Testis (tissue), 2 donors: ENCODE results near the gene RBL2.
"Not testable (repeated sequence)": the region's sequence is repeated elsewhere in the genome, so short reads cannot be mapped to it uniquely, and the experiment has no call there.

ENCODE experiments used
- CTCF ChIP-seq, 3 experiments: fragments of 450-650 bp in 2 of 3; fragments of 200-600 bp in 1 of 3; sonication (generic) in 1 of 3; IDR thresholded peaks; one replicate each; pipeline ENCODE4 v1.5.1; 2016 to 2019; ENCODE audit warnings: antibody characterized with exemption in 3 of 3, mild to moderate bottlenecking in 2 of 3, moderate library complexity in 1 of 3
- POLR2A ChIP-seq: fragments of 450-650 bp; IDR thresholded peaks from one replicate; pipeline ENCODE4 v1.6.1; 2017; ENCODE audit warnings: antibody characterized with exemption, mild to moderate bottlenecking, moderate library complexity

- TF ChIP-seq POLR2A; CTCF (IDR thresholded peaks at IDR 0.05): not testable (repeated sequence)
Measured at GRCh38 chr16:53384610-53385009, 49.7 kb upstream of the RBL2 start.
